Measurements from ENCODE around the gene MMS22L. TPM values are rescaled to one million over a fixed set of nuclear protein-coding genes. Genes with fewer than 3 reads are reported as not detected.

The MMS22L gene
- total RNA-seq, 1 experiment from 2014 or later, result 32.4 TPM

DNA sequence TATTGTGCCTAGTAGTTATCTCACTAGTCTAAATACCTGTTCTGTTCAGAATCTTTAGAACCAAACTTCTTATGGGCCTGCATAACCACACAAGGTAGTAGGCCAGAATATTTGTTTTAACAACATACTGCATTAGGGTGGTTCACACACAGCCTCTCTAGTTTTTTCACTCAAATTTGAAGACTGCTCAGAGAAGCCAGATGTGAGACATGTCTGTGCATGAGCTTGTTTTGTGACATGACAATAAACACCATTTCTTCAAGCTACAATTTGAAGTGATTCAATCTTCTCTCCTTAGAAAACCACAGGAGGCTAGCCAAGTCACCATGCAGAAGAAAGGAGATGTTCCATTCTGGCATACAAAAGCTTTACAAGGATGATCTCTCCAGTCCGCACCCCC lies 135.6 kb downstream of the MMS22L start:
- no peak for DNase-seq (ENCODE audit: low read depth)

GRCh38 chr6:97145691-97146090 lies 137.3 kb downstream of the MMS22L start:
- no peak for DNase-seq (ENCODE audit: low read depth)

DNA sequence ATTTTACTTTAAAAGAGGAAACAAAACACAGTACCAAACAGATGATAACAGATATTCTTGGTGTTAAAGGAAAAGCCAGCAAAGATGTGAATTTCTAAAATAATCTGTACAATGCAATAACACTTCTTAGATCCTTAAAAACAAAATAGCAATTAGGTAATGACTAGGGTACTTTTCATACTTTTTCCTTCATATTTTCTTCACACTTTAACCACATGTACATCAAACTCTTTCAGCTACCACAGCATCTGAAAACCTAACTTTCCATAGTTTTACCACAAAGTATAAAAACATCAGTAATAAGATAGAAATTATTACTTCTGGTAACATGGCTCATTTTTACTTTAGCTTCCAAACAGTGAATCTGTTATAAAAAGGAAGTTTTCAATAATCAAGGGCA lies 141.3 kb downstream of the MMS22L start:
- no peak for DNase-seq (ENCODE audit: low read depth)

DNA sequence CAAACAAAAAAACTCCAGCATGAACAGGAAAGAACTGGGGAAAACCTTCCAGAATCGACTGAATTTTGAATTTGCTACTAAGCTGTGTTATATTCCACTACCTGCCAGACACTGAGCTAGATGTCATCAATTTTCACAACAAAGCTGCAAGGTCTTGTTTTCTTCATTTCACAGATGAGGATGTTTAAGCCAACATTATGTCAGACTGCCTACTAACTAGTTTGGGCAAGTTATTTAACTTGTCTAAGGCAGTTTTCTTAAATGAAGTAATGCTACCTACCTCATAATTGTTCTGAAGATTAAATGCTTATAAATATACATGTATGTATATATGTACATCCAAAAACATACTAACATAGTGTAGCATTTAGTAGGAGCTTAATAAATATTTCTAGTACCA lies 144.4 kb downstream of the MMS22L start:
- no peak for DNase-seq (ENCODE audit: low read depth)

GRCh38 chr6:97136626-97137358 lies 146.2 kb downstream of the MMS22L start:
- no peak for DNase-seq (ENCODE audit: low read depth)

GRCh38 chr6:97133067-97133466 lies 149.9 kb downstream of the MMS22L start:
- peak; percentile 4 for DNase-seq (ENCODE audit: low read depth)

DNA sequence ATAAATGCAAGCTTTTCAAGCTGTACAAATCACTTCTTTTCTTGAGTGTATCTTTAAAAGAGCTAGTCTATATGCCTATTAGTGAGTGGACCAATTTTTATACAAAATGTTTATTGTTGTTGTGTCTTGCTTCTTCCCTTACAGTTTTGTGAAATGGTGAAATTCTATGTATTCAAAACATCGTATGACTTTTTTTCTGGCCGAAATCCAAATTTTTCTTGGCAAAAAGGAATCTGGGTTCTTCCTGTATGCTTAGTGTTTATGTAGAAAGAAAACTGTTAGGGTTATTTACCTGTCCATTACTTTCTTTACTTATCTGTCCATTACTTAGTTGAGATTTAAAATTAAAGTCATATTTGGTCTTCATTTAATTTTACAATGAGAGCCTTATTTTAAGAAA lies 153.9 kb downstream of the MMS22L start:
- no peak for DNase-seq (ENCODE audit: low read depth)

GRCh38 chr6:97128507-97128906 lies 154.5 kb downstream of the MMS22L start:
- no peak for DNase-seq (ENCODE audit: low read depth)

DNA sequence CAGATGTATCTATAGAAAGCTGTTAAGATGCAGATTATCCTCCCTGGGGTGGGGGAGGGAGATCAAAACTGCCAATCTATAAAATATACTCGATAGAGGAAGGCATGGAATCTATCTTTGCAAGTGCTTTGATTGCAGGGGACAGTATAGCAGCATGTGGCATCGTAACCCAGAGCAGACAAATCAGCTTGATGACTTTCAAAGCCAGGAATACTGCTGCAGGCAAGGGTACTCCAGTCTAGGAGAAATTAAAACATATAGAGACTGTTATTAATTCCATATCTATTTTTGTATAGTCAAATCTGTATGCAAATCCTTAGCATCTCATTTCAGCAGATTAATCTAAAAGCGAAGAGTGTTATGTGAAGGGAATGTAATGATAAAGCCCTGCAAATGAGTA lies 159.4 kb downstream of the MMS22L start:
- DNase-seq (ENCODE audit: low read depth), result no peak

DNA sequence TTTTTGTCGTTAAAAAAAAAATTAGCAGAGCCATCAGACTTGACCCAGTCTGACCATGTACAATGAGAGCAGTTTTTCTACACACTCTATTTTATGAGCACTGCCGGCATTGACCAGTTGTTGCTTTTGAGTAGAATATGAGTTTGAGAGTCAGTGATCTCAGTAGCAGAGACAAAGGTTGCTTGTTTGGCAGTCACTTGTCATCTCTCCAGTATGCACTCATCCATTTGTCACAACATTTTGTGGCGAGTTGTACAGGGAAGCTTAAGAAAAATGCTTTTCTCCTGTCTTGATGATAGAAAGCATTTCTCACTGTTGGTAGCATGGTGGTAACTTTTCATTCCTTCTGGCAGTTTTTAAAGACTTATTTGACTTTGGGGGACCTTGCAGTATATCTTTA lies 159.9 kb downstream of the MMS22L start:
- DNase-seq (ENCODE audit: low read depth), result peak; percentile 9

DNA sequence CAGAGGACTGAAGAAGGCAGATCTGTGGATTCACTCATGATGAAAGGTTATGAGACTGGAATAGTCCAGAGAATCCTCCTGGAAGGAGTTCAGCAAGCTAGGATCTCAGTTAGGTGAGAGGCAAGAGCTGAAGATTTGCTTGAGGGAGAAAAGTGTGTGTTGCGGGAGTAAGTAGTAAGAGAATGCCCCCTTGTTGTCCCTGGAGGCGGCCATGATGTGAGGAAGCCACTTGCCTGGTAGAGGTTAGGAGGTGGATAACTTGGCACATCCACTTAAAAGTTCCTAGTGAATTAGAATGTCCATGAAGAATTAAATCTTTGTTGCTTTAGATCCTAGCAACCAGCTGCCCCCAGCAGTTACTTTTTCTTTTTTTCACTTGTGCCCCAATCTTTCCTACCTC lies 162.5 kb downstream of the MMS22L start:
- DNase-seq (ENCODE audit: low read depth), result no peak

DNA sequence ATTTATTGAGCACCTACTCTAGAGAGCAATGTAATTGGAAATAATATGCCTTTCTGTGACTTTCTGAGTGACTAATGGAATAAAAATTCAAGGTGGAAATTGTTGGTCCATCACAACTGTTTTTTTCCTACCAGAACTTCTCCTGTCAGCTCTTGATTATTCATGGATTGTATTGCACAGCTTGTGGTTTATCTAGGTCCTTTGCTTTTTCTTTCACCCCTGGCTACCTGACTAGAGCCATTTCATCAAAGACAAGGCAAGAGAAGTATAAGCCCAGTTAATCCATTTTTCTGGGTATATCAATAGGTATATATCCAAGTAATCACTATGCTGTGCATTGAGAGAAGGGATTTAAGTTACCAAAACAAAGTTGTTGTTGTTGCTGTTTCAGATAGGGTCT lies 168.4 kb downstream of the MMS22L start:
- DNase-seq (ENCODE audit: low read depth), result no peak

DNA sequence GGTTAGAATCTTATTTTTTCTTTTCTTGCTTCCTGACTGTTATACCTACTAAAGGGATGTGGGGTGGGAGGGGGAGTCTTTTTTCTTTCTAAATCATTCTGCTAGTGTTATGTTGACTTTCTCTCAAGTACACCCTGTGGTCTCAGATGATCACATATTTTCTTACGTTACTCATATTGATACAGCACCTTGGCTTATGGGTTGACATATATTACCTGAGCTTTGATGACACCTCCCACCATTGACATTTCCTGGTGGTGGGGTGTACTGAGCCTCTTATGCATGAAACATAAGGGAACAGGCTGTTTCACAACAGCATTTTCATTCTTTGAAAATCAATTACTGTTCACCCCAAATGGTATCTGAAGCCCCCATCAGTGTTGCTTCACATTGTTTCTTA lies 169.8 kb downstream of the MMS22L start:
- no peak for DNase-seq (ENCODE audit: low read depth)

GRCh38 chr6:97111243-97111642 lies 171.8 kb downstream of the MMS22L start:
- DNase-seq (ENCODE audit: low read depth), result no peak

GRCh38 chr6:97110626-97111025 lies 172.4 kb downstream of the MMS22L start:
- DNase-seq (ENCODE audit: low read depth), result no peak

- DNase-seq (ENCODE audit: low read depth), result no peak
Measured at GRCh38 chr6:97110149-97110548, 172.9 kb downstream of the MMS22L start.

- DNase-seq (ENCODE audit: low read depth), result no peak
Measured at GRCh38 chr6:97109444-97109843, 173.6 kb downstream of the MMS22L start.

DNA sequence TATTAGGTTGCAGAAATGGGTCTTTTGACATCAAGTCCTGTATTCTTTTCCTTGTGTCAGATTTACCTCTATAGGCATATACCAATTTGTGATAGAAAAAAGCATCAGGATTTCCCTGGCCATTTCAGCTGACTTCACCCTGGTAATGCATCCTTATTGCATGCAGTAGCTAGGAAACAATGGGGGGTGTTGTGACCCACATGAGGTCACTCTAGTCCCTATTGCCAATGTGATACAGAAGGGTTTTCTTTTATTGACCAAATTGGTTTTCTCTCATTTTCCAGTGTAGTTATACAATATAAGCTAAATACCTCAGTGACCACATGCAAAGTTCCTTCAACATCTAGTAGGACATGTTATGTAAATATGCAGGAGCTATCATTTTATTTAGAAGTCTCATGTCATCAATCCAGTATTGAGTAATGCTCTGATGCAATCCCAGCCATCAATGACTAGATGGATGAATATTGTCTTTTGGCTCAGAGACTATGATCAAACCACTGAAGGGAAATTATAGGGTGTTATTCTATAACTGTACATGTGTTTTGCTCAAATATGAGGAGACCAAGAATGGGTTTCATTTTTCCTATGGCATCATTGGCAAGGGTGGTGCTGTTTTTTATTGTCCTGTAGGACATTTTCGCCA lies 180.7 kb downstream of the MMS22L start:
- DNase-seq (ENCODE audit: low read depth), result no peak

GRCh38 chr6:97100696-97101095 lies 182.3 kb downstream of the MMS22L start:
- DNase-seq (ENCODE audit: low read depth), result no peak

DNA sequence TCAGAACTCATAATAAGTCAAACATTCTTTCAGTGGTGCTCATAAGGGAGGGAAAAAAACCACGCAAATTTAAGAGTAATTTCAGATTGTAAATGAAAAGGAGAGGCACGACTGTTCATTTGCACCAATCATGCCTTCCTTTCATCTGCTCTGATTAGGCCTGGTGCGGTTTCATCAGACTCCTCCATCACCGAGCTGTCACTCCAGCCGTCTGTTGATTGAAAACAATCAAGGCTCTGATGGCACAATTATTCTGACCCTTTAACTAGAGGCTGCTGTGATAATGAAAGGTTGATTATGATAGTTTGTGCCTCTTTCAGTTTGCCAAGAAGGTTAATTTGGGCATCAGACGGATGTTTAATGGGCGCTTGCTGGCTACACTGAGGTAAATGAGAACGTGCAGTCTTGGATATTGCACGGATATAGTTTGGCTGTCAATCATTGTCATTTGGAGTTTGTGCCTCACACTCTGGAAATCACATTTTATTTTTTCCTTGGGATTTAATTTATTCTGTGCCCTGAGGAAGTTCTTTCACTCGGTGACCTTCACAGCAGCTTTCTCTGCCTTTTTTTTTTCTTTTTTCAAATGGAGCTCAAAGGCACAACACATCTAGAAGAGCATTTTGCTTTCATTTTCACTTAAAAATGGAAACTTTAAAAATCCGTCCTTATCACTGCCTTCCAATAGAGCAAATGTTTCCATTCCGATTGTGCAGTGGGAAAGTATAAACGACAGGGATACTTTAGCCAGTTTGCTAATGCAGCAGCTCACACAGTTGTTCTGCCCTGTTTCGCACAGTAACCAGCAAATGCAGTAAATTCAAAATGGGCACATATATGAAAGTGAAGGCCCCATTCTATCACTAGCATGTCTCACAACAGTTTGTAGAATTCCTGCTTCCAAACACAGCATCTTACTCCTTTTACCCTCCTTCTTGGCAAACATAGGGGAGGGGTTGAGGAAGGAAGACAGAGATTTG lies 185.7 kb downstream of the MMS22L start:
- peak; percentile 21 for DNase-seq (ENCODE audit: low read depth)

DNA sequence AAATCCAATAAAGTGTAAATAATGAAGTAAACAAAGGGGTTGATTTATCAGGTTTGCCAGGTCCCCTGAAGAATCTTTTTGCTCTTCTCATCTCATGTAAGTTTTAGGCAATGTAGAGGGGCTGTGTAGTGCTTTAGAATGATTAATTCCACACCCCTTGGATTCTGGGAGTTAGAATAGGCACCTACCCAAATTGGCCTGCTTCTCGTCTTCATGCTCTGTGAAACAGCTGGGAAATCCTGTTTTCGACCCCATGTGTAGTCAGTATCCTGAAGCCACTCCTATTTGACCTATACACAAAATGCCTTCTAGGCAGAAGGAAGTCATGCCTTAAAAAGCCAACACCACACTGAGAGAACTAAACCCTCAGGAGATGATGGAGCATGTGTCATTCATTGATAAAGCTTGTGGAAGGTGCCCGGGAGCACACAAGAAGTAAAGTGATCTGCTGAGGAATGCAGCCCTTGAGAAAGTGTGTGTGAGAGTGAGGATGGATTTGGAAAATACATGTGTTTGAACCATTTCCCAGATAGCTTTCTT lies 187.6 kb downstream of the MMS22L start:
- peak; percentile 8 for DNase-seq (ENCODE audit: low read depth)

DNA sequence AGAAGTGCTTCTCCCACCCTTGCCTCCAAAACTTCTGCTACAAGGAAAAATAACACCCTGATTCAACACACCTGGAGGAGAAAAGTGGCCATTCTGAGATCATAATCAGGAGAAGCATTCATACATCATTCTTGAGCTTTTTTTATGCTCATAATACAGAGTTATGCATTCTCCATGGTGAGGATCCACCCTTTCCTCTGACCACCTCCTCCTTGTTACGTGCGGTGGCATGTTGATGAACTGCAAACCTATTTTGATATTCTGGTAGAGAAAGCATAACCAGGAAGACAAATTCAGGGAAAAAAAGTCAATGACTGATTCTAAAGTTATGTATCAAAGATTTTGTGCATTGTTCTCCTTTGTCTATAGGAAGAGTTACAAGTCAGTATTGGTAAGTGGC lies 188.6 kb downstream of the MMS22L start:
- DNase-seq (ENCODE audit: low read depth), result no peak

Measured in RPMI7951 (cell line).